Measurements from ENCODE around the gene E4F1. TPM values are rescaled to one million over a fixed set of nuclear protein-coding genes. Genes with fewer than 3 reads are reported as not detected.

The E4F1 gene
- total and polyA plus RNA-seq, 2 of the 13 experiments (the other 11 are each of a cell fraction or from before 2014, with no cell fraction given) = 13.8 to 19.5 TPM

DNA sequence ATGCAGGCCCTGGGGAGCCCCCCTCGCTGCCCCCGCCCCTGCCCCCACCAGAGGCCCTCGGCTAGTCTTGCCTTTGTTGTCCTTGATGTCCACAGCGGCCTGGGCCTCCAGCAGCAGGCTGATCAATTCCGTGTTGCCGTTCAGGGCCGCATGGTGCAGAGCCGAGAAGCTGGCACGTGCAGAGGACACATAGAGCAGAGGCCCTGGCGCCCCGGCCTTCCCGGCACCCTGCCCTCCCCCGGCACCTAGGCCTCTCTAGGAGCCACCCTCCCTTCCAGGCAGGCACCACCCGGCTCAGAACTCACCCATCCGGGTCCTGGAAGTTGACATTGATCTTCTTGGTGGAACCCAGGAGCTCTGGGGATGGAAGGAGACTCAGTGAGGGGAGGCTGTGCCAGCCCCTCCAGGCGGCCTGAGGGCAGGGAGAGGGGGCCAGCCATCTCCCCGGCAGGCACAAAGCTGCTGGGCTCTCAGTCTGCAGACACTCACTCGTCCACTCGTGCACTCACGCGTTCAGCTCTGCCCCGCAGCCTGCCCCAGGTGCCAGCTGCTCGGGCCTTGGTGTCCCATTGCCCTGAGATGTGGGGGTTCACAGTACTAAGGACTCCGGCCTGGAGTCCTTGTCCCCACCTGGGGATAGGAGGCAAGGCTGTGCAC is 33.3 kb upstream of the E4F1 start (continued):
- TF ChIP-seq, protein P1, sequence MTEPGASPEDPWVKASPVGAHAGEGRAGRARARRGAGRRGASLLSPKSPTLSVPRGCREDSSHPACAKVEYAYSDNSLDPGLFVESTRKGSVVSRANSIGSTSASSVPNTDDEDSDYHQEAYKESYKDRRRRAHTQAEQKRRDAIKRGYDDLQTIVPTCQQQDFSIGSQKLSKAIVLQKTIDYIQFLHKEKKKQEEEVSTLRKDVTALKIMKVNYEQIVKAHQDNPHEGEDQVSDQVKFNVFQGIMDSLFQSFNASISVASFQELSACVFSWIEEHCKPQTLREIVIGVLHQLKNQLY (CRISPR knock-in tag; IDR thresholded peaks at IDR 0.05) = no peak
- TF ChIP-seq, protein P2, sequence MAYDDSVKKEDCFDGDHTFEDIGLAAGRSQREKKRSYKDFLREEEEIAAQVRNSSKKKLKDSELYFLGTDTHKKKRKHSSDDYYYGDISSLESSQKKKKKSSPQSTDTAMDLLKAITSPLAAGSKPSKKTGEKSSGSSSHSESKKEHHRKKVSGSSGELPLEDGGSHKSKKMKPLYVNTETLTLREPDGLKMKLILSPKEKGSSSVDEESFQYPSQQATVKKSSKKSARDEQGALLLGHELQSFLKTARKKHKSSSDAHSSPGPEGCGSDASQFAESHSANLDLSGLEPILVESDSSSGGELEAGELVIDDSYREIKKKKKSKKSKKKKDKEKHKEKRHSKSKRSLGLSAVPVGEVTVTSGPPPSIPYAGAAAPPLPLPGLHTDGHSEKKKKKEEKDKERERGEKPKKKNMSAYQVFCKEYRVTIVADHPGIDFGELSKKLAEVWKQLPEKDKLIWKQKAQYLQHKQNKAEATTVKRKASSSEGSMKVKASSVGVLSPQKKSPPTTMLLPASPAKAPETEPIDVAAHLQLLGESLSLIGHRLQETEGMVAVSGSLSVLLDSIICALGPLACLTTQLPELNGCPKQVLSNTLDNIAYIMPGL (CRISPR knock-in tag; IDR thresholded peaks at IDR 0.05; ENCODE audit: borderline replicate concordance in 1 of 2, low read depth in 1 of 2) = peak in 1 of 2 experiments; percentile 24; a peak in 1 of 4 replicates
- TF ChIP-seq, protein P3, sequence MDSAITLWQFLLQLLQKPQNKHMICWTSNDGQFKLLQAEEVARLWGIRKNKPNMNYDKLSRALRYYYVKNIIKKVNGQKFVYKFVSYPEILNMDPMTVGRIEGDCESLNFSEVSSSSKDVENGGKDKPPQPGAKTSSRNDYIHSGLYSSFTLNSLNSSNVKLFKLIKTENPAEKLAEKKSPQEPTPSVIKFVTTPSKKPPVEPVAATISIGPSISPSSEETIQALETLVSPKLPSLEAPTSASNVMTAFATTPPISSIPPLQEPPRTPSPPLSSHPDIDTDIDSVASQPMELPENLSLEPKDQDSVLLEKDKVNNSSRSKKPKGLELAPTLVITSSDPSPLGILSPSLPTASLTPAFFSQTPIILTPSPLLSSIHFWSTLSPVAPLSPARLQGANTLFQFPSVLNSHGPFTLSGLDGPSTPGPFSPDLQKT (CRISPR knock-in tag; IDR thresholded peaks at IDR 0.05; ENCODE audit: borderline replicate concordance) = no peak
- TF ChIP-seq DMAP1 (CRISPR knock-in tag; IDR thresholded peaks at IDR 0.05) (peak; percentile 39; the same call in 1 of the 2 replicates), NFKB2 (CRISPR knock-in tag; IDR thresholded peaks at IDR 0.05; ENCODE audit: borderline replicate concordance) (no peak; the same call in 1 of the 2 replicates), HOXA7 (CRISPR knock-in tag; IDR thresholded peaks at IDR 0.05) (no peak), KLF6 (CRISPR knock-in tag; IDR thresholded peaks at IDR 0.05) (no peak), ZNF737 (CRISPR knock-in tag; IDR thresholded peaks at IDR 0.05; ENCODE audit: borderline replicate concordance) (no peak), REL (CRISPR knock-in tag; conservative IDR thresholded peaks at IDR 0.05) (no peak), FOXA3 (CRISPR knock-in tag; IDR thresholded peaks at IDR 0.05) (no peak), ZNF136 (CRISPR knock-in tag; IDR thresholded peaks at IDR 0.05; ENCODE audit: low read depth) (no peak)
- TF ChIP-seq, protein P4, sequence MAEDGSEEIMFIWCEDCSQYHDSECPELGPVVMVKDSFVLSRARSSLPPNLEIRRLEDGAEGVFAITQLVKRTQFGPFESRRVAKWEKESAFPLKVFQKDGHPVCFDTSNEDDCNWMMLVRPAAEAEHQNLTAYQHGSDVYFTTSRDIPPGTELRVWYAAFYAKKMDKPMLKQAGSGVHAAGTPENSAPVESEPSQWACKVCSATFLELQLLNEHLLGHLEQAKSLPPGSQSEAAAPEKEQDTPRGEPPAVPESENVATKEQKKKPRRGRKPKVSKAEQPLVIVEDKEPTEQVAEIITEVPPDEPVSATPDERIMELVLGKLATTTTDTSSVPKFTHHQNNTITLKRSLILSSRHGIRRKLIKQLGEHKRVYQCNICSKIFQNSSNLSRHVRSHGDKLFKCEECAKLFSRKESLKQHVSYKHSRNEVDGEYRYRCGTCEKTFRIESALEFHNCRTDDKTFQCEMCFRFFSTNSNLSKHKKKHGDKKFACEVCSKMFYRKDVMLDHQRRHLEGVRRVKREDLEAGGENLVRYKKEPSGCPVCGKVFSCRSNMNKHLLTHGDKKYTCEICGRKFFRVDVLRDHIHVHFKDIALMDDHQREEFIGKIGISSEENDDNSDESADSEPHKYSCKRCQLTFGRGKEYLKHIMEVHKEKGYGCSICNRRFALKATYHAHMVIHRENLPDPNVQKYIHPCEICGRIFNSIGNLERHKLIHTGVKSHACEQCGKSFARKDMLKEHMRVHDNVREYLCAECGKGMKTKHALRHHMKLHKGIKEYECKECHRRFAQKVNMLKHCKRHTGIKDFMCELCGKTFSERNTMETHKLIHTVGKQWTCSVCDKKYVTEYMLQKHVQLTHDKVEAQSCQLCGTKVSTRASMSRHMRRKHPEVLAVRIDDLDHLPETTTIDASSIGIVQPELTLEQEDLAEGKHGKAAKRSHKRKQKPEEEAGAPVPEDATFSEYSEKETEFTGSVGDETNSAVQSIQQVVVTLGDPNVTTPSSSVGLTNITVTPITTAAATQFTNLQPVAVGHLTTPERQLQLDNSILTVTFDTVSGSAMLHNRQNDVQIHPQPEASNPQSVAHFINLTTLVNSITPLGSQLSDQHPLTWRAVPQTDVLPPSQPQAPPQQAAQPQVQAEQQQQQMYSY (CRISPR knock-in tag; IDR thresholded peaks at IDR 0.05) = no peak
- TF ChIP-seq, protein P5, sequence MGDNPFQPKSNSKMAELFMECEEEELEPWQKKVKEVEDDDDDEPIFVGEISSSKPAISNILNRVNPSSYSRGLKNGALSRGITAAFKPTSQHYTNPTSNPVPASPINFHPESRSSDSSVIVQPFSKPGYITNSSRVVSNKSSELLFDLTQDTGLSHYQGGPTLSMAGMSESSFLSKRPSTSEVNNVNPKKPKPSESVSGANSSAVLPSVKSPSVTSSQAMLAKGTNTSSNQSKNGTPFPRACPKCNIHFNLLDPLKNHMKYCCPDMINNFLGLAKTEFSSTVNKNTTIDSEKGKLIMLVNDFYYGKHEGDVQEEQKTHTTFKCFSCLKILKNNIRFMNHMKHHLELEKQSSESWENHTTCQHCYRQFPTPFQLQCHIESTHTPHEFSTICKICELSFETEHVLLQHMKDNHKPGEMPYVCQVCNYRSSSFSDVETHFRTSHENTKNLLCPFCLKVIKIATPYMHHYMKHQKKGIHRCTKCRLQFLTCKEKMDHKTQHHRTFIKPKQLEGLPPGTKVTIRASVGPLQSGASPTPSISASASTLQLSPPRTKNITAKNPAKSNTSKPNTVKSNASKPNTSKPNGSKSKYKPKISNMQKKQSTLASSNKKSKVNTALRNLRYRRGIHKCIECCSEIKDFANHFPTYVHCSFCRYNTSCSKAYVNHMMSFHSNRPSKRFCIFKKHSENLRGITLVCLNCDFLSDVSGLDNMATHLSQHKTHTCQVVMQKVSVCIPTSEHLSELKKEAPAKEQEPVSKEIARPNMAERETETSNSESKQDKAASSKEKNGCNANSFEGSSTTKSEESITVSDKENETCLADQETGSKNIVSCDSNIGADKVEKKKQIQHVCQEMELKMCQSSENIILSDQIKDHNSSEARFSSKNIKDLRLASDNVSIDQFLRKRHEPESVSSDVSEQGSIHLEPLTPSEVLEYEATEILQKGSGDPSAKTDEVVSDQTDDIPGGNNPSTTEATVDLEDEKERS (CRISPR knock-in tag; IDR thresholded peaks at IDR 0.05) = 0 out of 2 replicates have a peak, but pooled peaks have one; percentile 32
- TF ChIP-seq, protein P6, sequence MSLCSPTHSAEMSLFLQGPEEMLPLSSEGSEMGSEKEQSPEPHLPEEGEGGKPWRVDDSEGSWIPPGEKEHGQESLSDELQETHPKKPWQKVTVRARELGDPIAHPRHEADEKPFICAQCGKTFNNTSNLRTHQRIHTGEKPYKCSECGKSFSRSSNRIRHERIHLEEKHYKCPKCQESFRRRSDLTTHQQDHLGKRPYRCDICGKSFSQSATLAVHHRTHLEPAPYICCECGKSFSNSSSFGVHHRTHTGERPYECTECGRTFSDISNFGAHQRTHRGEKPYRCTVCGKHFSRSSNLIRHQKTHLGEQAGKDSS (CRISPR knock-in tag; IDR thresholded peaks at IDR 0.05; ENCODE audit: borderline replicate concordance, low read depth) = peak; percentile 41; the same call in 1 of the 2 replicates
- TF ChIP-seq, protein P7, sequence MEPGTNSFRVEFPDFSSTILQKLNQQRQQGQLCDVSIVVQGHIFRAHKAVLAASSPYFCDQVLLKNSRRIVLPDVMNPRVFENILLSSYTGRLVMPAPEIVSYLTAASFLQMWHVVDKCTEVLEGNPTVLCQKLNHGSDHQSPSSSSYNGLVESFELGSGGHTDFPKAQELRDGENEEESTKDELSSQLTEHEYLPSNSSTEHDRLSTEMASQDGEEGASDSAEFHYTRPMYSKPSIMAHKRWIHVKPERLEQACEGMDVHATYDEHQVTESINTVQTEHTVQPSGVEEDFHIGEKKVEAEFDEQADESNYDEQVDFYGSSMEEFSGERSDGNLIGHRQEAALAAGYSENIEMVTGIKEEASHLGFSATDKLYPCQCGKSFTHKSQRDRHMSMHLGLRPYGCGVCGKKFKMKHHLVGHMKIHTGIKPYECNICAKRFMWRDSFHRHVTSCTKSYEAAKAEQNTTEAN (CRISPR knock-in tag; conservative IDR thresholded peaks at IDR 0.05) = no peak
